Retinal pigment epithelial cell (primary cell): ENCODE results near the gene KMO.

Experiments used
- DNase-seq: peaks from one replicate; pipeline ENCODE4 v3.0.0-alpha.2; 2010; ENCODE audit warnings: low read depth
- H3K4me3 ChIP-seq: 2 replicates; pipeline ENCODE4 v1.5.1; 2011; ENCODE audit warnings: mild to moderate bottlenecking, low read length, control low read depth, moderate library complexity
- CTCF ChIP-seq: conservative IDR thresholded peaks from 2 replicates; pipeline ENCODE4 v1.5.1; 2011; ENCODE audit warnings: low read depth, low read length, control low read depth, inconsistent platforms

Gene KMO

DNA sequence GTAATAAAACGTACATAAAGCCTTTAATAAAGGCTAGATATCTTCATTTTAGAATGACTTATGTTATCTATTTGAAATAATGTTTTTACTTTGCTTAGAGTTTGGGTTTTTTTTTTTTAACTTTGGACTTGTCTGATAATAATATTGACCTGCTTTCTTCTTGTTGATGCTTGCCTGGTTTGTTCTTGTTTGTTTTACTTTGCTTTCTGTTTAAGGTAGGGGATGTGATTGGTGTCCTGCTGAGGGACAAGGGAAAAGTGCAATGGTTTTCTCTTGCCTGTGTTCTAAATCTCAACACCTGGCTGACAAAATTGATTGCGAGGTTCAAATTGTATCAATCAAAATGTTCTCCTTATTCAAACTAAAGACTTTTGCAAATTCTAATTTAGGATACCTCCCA, 10.5 kb upstream of the KMO start:
- no peak for TF ChIP-seq CTCF
- no peak overlapping the region for H3K4me3 ChIP-seq
- no peak for DNase-seq

- DNase-seq, result no peak
- H3K4me3 ChIP-seq, result no peak overlapping the region
- no peak for TF ChIP-seq CTCF
Measured at GRCh38 chr1:241525026-241525425, 7.2 kb upstream of the KMO start.

DNA sequence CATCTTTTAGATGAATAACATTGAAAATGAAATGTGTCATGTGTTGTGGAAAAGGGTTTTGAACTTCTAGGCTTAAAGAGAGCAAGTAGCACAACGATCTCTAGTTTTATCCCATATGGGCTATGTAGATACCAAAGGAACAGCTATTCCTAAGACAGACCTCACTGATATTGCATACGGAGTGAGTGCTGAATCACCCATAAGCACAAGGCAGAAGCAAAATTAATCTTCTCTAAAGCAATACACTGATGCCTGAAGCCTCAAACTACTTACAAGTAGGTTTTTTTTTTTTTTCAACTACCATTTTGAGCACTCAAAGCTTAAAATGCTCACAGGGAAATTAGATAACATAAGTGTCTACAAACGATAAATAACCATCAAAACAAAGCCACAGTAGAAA, 5.0 kb upstream of the KMO start:
- no peak overlapping the region for H3K4me3 ChIP-seq
- no peak for DNase-seq
- TF ChIP-seq CTCF, result no peak

GRCh38 chr1:241531195-241532161, 700 bp upstream of the KMO start:
- H3K4me3 ChIP-seq, result peak overlapping the region; percentile 48
- DNase-seq, result peak; percentile 39
- peak; percentile 55 for TF ChIP-seq CTCF

- DNase-seq, result no peak
- no peak for TF ChIP-seq CTCF
- peak overlapping the region; percentile 13 for H3K4me3 ChIP-seq
Measured at GRCh38 chr1:241532864-241533263, 686 bp downstream of the KMO start.

- no peak for DNase-seq
- H3K4me3 ChIP-seq, result no peak overlapping the region
- TF ChIP-seq CTCF, result no peak
Measured at GRCh38 chr1:241533326-241534115, 1.3 kb downstream of the KMO start.

DNA sequence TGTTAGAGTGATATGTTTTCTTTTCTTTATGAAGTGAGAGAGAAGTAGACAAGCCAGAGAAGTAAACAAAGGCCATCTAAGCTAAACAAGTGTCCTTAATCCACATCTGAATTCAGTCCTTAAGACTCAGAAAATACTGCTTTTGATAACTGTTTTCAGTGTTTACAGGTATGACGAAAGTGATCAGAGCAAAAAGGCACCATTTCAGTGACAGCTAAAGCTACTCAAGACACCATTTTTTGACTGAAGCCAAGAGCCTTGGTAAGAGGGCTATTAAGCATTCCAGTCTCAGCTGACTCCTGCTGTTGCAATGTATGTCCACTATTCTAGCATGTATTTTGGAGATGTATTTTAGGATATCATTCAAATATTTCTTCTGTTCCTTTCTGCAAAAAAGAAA, 4.1 kb downstream of the KMO start:
- H3K4me3 ChIP-seq, result no peak overlapping the region
- TF ChIP-seq CTCF, result no peak
- no peak for DNase-seq
